Duodenal mucosa (tissue), 2 donors: ENCODE measurements around the gene HPS5.

Experiments used
- H3K27ac ChIP-seq: one replicate; pipeline ENCODE4 v1.7.0; 2013; ENCODE audit warnings: low read depth, low read length
- H3K27me3 ChIP-seq, 2 donors: one replicate each; pipeline ENCODE4 v1.7.0; 2013; ENCODE audit warnings: low read length in 2 of 2, control low read depth in 1 of 2; ENCODE audit not compliant: insufficient read depth in 2 of 2, control insufficient read depth in 1 of 2
- H3K36me3 ChIP-seq, 2 donors: one replicate each; pipeline ENCODE4 v1.7.0; 2013; ENCODE audit warnings: low read length in 2 of 2, control low read depth in 1 of 2; ENCODE audit not compliant: insufficient read depth in 2 of 2, control insufficient read depth in 1 of 2
- H3K4me1 ChIP-seq, 2 donors: one replicate each; pipeline ENCODE4 v1.7.0; 2013; ENCODE audit warnings: low read length in 2 of 2, control low read depth in 1 of 2; ENCODE audit not compliant: insufficient read depth in 2 of 2, control insufficient read depth in 1 of 2
- H3K4me3 ChIP-seq, 2 donors: one replicate each; pipeline ENCODE4 v1.7.0; 2013; ENCODE audit warnings: low read length in 2 of 2, low read depth in 1 of 2
- H3K9ac ChIP-seq, 2 donors: one replicate each; pipeline ENCODE4 v1.7.0; 2013; ENCODE audit warnings: low read length in 2 of 2, low read depth in 1 of 2
- H3K9me3 ChIP-seq, 2 donors: one replicate each; pipeline ENCODE4 v1.7.0; 2013; ENCODE audit warnings: low read length in 2 of 2, control low read depth in 1 of 2; ENCODE audit not compliant: control insufficient read depth in 1 of 2

The HPS5 gene

GRCh38 chr11:18309691-18310090, 12.2 kb downstream of the HPS5 start:
- no peak overlapping the region for H3K4me3 ChIP-seq
- H3K36me3 ChIP-seq = peaks cover 0 to 44% of the 10 kb centered on the region in 2 donors
- H3K4me1 ChIP-seq = peaks cover 14 to 34% of the 10 kb centered on the region in 2 donors
- H3K9ac ChIP-seq = no peak overlapping the region
- H3K27me3 ChIP-seq = no peaks in the 10 kb centered on the region
- H3K27ac ChIP-seq = no peak overlapping the region
- no peaks in the 10 kb centered on the region for H3K9me3 ChIP-seq

DNA sequence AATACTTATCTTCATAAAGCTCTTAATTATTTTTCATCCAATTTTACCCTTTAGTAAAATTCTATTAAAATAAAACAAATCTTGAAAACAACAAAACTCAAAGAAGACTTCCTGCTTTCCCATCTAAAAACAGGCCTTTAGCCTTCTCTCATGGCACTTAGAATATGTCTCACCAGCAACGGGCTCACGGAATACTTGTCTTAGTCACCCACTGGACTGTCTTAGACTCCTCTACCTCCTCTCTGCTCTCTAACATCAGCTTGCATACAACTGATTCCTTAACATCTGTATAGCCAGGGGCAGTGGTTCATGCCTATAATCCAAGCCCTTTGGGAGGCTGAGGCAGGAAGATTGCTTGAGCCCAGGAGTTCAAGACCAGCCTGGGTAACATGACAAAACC, 13.7 kb downstream of the HPS5 start:
- peaks cover 0 to 48% of the 10 kb centered on the region in 2 donors for H3K36me3 ChIP-seq
- H3K4me3 ChIP-seq = no peak overlapping the region
- no peaks in the 10 kb centered on the region for H3K9me3 ChIP-seq
- peaks cover 14 to 37% of the 10 kb centered on the region in 2 donors for H3K4me1 ChIP-seq
- H3K27me3 ChIP-seq = no peaks in the 10 kb centered on the region
- no peak overlapping the region for H3K9ac ChIP-seq
- no peak overlapping the region for H3K27ac ChIP-seq

DNA sequence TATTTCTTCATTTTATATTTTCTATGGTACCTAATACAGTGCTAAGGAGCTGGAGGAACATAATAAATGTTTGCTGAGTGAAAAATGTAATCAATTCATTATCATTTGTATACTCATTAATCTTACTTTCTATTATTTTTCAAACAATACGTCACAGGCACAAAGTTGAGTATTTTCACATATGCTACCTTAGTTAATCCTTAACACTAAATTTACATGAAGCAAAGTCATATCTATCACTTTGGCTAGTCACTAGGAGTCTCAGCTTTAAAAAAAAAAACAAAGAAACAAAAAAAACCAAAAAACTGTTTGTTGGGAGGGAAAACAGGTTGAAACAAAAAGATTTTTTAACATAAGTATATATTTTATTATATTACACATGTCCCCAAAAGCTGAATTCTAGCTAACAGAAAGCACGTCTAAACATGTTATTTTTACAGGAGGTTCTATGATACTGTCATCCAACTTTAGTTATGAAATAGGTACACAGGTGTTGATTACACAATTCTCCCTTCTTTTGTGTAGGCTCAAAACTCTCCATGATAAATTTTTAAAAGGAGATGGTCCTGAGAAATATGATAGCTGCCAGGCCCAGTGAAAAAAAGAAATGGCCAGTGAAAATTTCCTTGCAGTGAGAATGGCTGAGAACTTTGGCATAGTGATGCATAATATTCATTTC, 14.3 kb downstream of the HPS5 start:
- H3K9ac ChIP-seq = no peak overlapping the region
- no peak overlapping the region for H3K27ac ChIP-seq
- no peak overlapping the region for H3K4me3 ChIP-seq
- H3K4me1 ChIP-seq = peaks cover 7 to 31% of the 10 kb centered on the region in 2 donors
- H3K27me3 ChIP-seq = no peaks in the 10 kb centered on the region
- H3K9me3 ChIP-seq = no peaks in the 10 kb centered on the region
- peaks cover 0 to 51% of the 10 kb centered on the region in 2 donors for H3K36me3 ChIP-seq

GRCh38 chr11:18304745-18305144, 17.2 kb downstream of the HPS5 start:
- H3K27ac ChIP-seq = no peak overlapping the region
- H3K9me3 ChIP-seq = no peaks in the 10 kb centered on the region
- peaks cover 0 to 54% of the 10 kb centered on the region in 2 donors for H3K36me3 ChIP-seq

GRCh38 chr11:18299721-18300120, 22.2 kb downstream of the HPS5 start:
- H3K4me1 ChIP-seq = peaks cover 0 to 4% of the 10 kb centered on the region in 2 donors
- H3K27ac ChIP-seq = no peak overlapping the region
- H3K36me3 ChIP-seq = peaks cover 18 to 58% of the 10 kb centered on the region in 2 donors
- no peaks in the 10 kb centered on the region for H3K27me3 ChIP-seq
- no peak overlapping the region for H3K4me3 ChIP-seq
- H3K9me3 ChIP-seq = no peaks in the 10 kb centered on the region
- no peak overlapping the region for H3K9ac ChIP-seq

More at GRCh38 chr11:18304745-18305144, 17.2 kb downstream of the HPS5 start:
- Histone ChIP-seq H3K4me1 (peaks cover 0 to 10% of the 10 kb centered on the region in 2 donors), H3K27me3 (no peaks in the 10 kb centered on the region), H3K4me3 (no peak overlapping the region), H3K9ac (no peak overlapping the region)

DNA sequence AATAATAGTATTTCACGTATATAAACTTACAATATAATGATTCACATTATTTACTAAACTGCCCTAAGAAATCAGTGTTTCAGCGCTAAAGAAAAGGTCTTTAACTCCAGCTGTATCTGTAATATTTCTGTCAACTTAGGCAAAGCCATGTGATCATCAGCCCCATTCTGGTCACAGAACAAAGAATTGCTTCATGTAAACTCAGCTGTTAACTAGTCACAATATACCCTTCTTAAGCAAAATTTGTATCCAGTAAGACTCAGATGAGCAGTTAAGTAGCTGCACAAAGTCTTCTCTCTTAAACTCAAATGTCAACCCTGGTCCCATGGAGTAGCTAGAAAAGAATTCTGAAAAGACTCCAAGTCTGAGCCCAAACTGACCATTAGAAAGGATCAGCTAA, 26.6 kb downstream of the HPS5 start:
- Histone ChIP-seq H3K27me3 (no peaks in the 10 kb centered on the region), H3K4me1 (no peaks in the 10 kb centered on the region), H3K4me3 (no peak overlapping the region), H3K36me3 (peaks cover 40 to 75% of the 10 kb centered on the region in 2 donors), H3K9ac (no peak overlapping the region), H3K9me3 (no peaks in the 10 kb centered on the region), H3K27ac (no peak overlapping the region)

DNA sequence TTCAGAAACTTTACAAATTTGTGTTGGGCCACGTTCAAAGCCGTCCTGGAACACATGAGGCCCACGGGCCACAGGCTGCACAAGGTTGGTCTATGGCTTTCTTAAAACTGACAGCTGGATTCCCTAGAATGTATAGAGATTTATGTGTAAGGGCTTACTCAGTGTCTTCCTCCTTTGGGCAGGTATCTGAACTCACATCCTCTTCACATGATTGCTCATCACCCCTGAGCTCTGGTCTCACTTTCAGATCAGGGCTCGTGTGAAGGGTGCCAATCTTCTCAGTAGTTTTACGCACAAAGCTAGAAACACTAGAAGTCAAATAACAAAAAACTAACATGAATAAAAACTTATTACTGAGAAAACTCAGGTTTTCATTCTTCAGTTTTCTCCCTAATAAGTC, 27.1 kb downstream of the HPS5 start:
- no peaks in the 10 kb centered on the region for H3K4me1 ChIP-seq
- H3K27ac ChIP-seq = no peak overlapping the region
- H3K4me3 ChIP-seq = no peak overlapping the region
- peaks cover 44 to 74% of the 10 kb centered on the region in 2 donors for H3K36me3 ChIP-seq
- H3K9ac ChIP-seq = no peak overlapping the region
- H3K9me3 ChIP-seq = no peaks in the 10 kb centered on the region
- no peaks in the 10 kb centered on the region for H3K27me3 ChIP-seq

DNA sequence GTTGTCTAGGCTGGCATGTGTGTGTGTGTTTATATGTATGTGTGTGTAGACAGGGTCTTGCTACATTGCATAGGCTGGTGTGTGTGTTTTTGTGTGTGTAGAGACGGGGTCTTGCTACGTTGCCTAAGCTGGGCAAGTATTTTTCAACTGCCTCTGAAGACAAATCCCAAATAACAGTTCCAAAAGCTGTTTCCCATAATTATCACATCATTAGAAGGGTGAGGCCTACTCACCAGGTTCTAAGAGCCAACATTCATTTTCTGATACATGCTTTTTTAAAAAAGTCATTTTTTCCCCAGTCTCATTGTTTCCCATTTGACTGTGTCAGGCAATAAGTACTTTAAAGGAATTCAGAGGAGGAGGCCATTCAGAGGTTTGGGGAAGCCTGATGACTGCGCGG, 33.0 kb downstream of the HPS5 start:
- Histone ChIP-seq H3K4me3 (no peak overlapping the region), H3K27me3 (no peaks in the 10 kb centered on the region), H3K27ac (no peak overlapping the region), H3K9ac (no peak overlapping the region), H3K4me1 (no peaks in the 10 kb centered on the region), H3K9me3 (no peaks in the 10 kb centered on the region), H3K36me3 (peaks cover 40 to 63% of the 10 kb centered on the region in 2 donors)

- no peaks in the 10 kb centered on the region for H3K9me3 ChIP-seq
- peaks cover 31 to 58% of the 10 kb centered on the region in 2 donors for H3K36me3 ChIP-seq
- no peak overlapping the region for H3K27ac ChIP-seq
- no peak overlapping the region for H3K4me3 ChIP-seq
- H3K9ac ChIP-seq = no peak overlapping the region
- H3K27me3 ChIP-seq = no peaks in the 10 kb centered on the region
- no peaks in the 10 kb centered on the region for H3K4me1 ChIP-seq
Measured at GRCh38 chr11:18285841-18286240, 36.1 kb downstream of the HPS5 start.

DNA sequence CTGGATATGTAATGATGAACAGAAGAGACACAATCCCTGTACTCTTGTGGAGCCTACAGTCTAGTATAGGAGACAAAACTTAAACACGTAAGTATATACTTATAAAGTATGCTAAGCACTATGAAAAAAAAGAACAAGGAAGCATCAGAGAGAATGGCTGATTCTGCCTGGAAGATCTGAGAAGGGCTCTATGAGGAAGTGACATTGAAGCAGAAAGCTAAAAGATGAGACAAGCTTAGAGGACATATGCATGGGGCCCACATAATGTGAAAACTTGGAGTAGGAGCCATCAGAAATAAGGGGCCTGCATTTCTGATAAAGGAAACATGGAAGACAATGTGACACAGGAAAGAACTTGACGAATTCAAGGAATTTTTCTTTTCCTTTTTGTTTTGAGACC, 39.3 kb downstream of the HPS5 start:
- Histone ChIP-seq H3K27ac (no peak overlapping the region), H3K36me3 (peaks cover 25 to 49% of the 10 kb centered on the region in 2 donors), H3K9me3 (no peaks in the 10 kb centered on the region), H3K4me1 (no peaks in the 10 kb centered on the region), H3K9ac (no peak overlapping the region), H3K4me3 (no peak overlapping the region), H3K27me3 (no peaks in the 10 kb centered on the region)
